Measurements from ENCODE around the gene TUT7.

GRCh38 chr9:86402591-86402990 lies 48.4 kb upstream of the TUT7 start:
- TF ChIP-seq POLR2A (IDR thresholded peaks at IDR 0.05; ENCODE audit: low read depth, low read length) (no peak), TAF1 (IDR thresholded peaks at IDR 0.05; ENCODE audit: low read depth, low read length) (no peak), POLR2AphosphoS5 (IDR thresholded peaks at IDR 0.05; ENCODE audit: low read depth, low read length) (no peak)
